Heart left ventricle (tissue), 13 donors: ENCODE data around the gene KIF4A.

Experiments
- POLR2A ChIP-seq, 2 donors: fragments of 450-650 bp; IDR thresholded peaks; one replicate each; pipeline ENCODE4 v1.6.1; 2017; ENCODE audit warnings: antibody characterized with exemption in 2 of 2, mild to moderate bottlenecking in 2 of 2, moderate library complexity in 2 of 2
- TF ChIP-seq, protein P1 (sequence below), 12 donors: fragments of 200-600 bp; sonication (generic) in 4 of 12; IDR thresholded peaks; one replicate each; pipeline versions ENCODE4 v1.5.0 to v1.8.0; 2018 to 2022; ENCODE audit warnings: antibody characterized with exemption in 12 of 12, mild to moderate bottlenecking in 5 of 12
- donor health status: ischemic (EF 13 %, LVEDD 7.1; RV severe dilation, severe dysfunction).
- donor health status: DM: no; HTN: yes; CAD: no.
- donor health status: DM: no; HTN: no; CAD: no.
- donor health status: ischemic (EF 25% LVEDD 6.9; RV normal size, moderate dysfunction).
- donor health status: ischemic (EF 25% LVEDD 5.7; RV mildly dilated, moderate dysfunction).
- donor health status: ischemic (EF 35%, LVEDD 5.7; RV mildly dilated, moderate dysfunction).
- donor health status: nonischemic (EF 11% LVEDD 7.7; RV severe dilation, severe dysfunction).
- donor health status: DM: yes; HTN: yes; CAD: no.
- donor health status: PGD.
- donor health status: ischemic (EF 29% LVEDD 5.4; RV normal size, mild dysfunction).
- donor health status: nonischemic (EF 23%, LVEDD 6.1; RV moderate dilation, normal function).

DNA sequence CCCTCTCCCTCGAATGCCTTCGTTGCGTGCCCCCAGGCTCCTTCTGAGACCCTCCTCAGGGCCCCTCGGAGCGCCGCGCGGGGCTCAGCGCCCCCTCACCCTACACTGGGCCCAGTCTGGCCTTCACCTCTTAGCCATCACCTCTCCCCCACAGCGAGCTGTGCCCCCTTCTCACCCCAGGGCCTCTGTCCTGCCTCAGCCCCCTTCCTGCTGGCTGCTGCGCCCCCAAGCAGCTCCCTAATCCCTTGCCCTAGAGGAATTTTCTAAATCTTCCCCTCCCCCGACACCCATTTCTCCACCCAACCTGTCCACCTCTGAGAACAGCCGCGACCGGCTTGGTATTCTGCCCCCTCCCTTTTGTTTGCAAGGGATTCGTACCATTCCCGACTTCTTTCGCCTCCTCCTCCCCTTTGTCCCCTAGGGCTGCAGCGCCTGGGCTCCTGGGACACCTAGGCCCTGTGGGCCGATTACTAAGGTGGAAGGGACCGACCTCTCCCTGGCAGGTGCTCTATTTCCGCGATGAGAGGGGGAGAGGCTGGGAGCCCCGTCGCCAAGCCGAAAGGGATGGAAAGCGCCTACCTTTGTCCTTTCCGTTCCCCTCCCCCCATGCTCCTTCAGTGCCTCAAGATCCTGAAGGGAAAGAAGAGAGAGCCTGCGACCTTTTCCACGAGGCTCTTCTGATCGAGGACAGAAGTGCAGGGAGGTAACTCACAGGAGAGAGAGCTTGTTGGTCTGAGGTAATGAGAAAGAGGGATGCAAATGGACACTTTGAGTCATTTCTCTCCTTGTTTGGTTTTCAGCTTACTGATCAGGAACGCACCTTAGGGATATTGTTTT lies 165.7 kb downstream of the KIF4A start:
- TF ChIP-seq, protein P1, sequence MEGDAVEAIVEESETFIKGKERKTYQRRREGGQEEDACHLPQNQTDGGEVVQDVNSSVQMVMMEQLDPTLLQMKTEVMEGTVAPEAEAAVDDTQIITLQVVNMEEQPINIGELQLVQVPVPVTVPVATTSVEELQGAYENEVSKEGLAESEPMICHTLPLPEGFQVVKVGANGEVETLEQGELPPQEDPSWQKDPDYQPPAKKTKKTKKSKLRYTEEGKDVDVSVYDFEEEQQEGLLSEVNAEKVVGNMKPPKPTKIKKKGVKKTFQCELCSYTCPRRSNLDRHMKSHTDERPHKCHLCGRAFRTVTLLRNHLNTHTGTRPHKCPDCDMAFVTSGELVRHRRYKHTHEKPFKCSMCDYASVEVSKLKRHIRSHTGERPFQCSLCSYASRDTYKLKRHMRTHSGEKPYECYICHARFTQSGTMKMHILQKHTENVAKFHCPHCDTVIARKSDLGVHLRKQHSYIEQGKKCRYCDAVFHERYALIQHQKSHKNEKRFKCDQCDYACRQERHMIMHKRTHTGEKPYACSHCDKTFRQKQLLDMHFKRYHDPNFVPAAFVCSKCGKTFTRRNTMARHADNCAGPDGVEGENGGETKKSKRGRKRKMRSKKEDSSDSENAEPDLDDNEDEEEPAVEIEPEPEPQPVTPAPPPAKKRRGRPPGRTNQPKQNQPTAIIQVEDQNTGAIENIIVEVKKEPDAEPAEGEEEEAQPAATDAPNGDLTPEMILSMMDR (IDR thresholded peaks at IDR 0.05) = no peak
- no peak for TF ChIP-seq POLR2A (IDR thresholded peaks at IDR 0.05)
